Right lobe of liver (tissue), 4 donors: ENCODE results near the gene GNG4.

ENCODE experiments used
- CTCF ChIP-seq, 4 donors: fragments of 200-600 bp in 3 of 4; fragments of 450-650 bp in 1 of 4; IDR thresholded peaks; one replicate each; pipeline versions ENCODE4 v1.5.1 to v1.8.0; 2016 to 2022; ENCODE audit warnings: antibody characterized with exemption in 4 of 4, mild to moderate bottlenecking in 2 of 4
- POLR2A ChIP-seq: fragments of 450-650 bp; IDR thresholded peaks from one replicate; pipeline ENCODE4 v1.6.1; 2017; ENCODE audit warnings: antibody characterized with exemption, mild to moderate bottlenecking
- donor health status: DM: no; HTN: no; CAD: no.
- donor health status: DM: no; HTN: no; CAD: no.
- donor health status: DM: no; HTN: yes; CAD: no.

DNA sequence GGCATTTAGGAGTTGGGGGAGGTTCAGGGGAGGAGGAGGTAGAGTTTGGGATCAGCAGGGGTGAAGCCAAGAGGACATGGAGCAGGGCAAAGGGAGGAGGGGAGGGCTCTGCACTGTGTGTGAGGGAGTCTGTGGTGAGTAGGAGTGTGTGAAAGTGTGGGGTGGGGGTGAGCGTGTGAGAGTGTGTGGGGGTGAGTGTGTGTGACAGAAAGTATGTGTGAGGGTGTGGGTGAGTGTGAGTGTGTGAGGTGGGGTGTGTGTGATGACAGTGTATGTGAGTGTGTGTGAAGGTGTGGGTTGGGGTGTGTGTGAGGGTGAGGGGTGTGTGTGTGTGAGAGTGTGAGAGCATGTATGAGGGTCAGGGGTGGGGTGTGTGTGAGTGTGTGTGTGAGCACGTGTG, 62.6 kb downstream of the GNG4 start:
- no peak for TF ChIP-seq CTCF (IDR thresholded peaks at IDR 0.05)
- no peak for TF ChIP-seq POLR2A
